SK-N-MC (cell line): ENCODE results near the gene ZNF710.

Experiments
- DNase-seq: peaks from one replicate; pipeline ENCODE4 v3.0.0-alpha.2; 2011; ENCODE audit warnings: low read depth, low spot score
- H3K27ac ChIP-seq: fragments of 200-600 bp; sonication (generic); 2 replicates; pipeline ENCODE4 v1.5.1; 2016; ENCODE audit warnings: mixed run types
- H3K36me3 ChIP-seq: fragments of 200-600 bp; sonication (generic); 2 replicates; pipeline ENCODE4 v1.6.1; 2017; ENCODE audit warnings: antibody characterized with exemption, low read length, mixed read lengths; ENCODE audit not compliant: insufficient read depth
- H3K4me3 ChIP-seq: fragments of 200-600 bp; sonication (generic); 2 replicates; pipeline ENCODE4 v1.5.1; 2016
- H3K9ac ChIP-seq: fragments of 200-600 bp; sonication (generic); 2 replicates; pipeline ENCODE4 v1.8.0; 2017; ENCODE audit warnings: mixed run types, mixed read lengths; ENCODE audit not compliant: insufficient read length
- H3K9me3 ChIP-seq: fragments of 200-600 bp; sonication (generic); 2 replicates; pipeline ENCODE4 v1.6.1; 2017; ENCODE audit warnings: low read depth, mild to moderate bottlenecking, antibody characterized with exemption, low read length, moderate library complexity, mixed read lengths
- EZH2 ChIP-seq: fragments of 200-600 bp; sonication (generic); IDR thresholded peaks from one replicate; pipeline ENCODE4 v1.6.1; 2017; ENCODE audit warnings: antibody characterized with exemption
- FOXP2 ChIP-seq: optimal IDR thresholded peaks from 2 replicates; pipeline ENCODE3; 2011; ENCODE audit warnings: mild to moderate bottlenecking, moderate library complexity; ENCODE audit not compliant: insufficient read depth; ENCODE audit errors: extremely low read length, control extremely low read depth
- POLR2AphosphoS5 ChIP-seq: IDR thresholded peaks from 2 replicates; pipeline ENCODE4 v1.6.1; 2012; ENCODE audit warnings: mild to moderate bottlenecking, low read depth, low read length, borderline replicate concordance

Gene ZNF710

GRCh38 chr15:90049666-90050604 is 48.8 kb downstream of the ZNF710 start:
- H3K27ac ChIP-seq: no peak overlapping the region

DNA sequence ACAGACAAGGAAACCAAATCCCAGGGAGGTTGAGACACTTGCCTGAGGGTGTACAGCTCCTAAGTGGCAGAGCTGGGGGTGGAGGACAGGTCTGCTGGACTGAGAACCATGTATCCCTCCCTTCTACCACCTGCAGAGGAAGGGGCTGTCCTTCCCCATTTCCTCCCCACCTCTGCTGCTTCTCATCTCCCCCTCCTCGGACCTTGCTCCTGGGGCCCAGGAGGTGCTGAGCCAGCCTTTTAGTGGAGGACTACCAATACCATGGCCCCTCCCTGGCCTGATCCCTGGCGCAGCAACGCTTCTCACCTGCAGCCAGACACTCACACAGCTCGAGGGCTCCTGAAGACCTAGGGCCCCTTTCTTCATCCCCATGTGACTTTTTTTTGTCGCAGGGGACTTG is 50.8 kb downstream of the ZNF710 start:
- no peak for TF ChIP-seq EZH2
- TF ChIP-seq FOXP2: no peak
- Histone ChIP-seq H3K4me3 (no peak overlapping the region), H3K9me3 (no peaks in the 10 kb centered on the region), H3K27ac (no peak overlapping the region), H3K9ac (no peak overlapping the region), H3K36me3 (no peaks in the 10 kb centered on the region)
- DNase-seq: no peak

More at GRCh38 chr15:90049666-90050604, 48.8 kb downstream of the ZNF710 start:
- Histone ChIP-seq H3K4me3 (no peak overlapping the region), H3K9me3 (no peaks in the 10 kb centered on the region), H3K9ac (no peak overlapping the region), H3K36me3 (no peaks in the 10 kb centered on the region)
- TF ChIP-seq EZH2 (no peak), POLR2AphosphoS5 (no peak), FOXP2 (no peak)
- no peak for DNase-seq

DNA sequence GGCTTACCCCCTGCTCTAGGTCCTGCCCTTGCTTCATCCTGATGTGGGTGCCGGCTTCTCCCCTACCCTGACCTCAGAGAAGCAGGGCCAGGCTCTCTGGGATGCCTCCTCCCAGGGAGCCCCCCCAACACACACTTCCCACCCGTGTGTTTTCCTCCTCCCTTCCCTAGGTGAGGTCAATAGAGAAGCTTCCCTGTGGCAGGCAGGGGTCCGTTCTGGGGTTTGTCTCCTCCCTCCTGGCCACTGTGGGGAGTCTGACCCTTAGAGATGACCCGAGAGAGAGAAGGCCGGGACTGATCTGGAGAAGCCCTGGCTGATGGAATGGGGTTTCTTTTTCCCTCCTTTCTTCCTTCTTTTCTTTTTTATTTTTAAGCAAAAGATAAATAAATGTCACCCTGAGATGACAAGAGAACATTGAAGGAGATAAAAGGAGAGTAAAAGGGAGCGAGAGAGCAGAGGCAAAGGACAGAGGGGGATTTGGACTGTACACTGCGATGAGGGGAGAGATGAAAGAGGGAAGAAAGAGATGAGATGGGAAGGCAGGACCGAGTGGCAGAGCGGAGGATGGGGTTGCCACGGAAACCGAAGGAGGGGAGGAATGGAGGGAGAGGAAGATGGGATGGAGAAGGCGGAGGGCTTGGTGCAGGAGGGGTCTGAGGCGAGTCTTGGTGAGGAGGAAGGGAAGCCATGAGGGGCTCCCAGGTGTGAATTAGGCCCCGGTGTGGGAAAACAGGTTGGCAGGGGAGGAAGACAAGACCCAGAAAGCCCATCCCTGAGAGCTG is 52.8 kb downstream of the ZNF710 start:
- no peak overlapping the region for H3K9ac ChIP-seq
- no peak for DNase-seq
- H3K9me3 ChIP-seq: no peaks in the 10 kb centered on the region
- TF ChIP-seq EZH2 (no peak), FOXP2 (no peak), POLR2AphosphoS5 (no peak)
- H3K36me3 ChIP-seq: no peaks in the 10 kb centered on the region
- no peak overlapping the region for H3K4me3 ChIP-seq
- no peak overlapping the region for H3K27ac ChIP-seq

DNA sequence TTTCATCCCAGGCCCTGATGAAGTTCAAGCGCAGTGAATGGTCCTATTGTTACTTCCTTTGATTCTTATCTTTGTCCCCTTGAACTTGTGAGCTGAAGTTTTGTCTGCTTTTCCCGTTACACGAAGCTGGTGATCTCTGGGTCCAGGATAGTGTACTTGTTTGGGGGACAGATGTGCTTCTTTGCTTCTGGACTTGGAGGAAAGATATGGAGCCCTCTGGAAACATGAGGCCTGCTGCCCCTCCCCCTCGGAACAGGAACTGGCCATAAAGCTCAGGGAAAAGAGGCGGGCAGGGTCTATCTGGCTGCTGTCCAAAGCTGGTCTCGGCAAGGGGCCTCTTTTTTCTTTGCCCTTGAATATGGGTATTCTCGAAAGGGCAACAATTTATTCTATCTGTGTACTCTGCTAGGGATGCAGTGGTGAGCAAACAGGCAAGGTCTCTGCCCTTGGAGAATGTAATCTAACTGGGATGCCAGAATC is 53.5 kb downstream of the ZNF710 start:
- Histone ChIP-seq H3K27ac (no peak overlapping the region), H3K9me3 (no peaks in the 10 kb centered on the region), H3K36me3 (no peaks in the 10 kb centered on the region), H3K4me3 (no peak overlapping the region; the same call in 1 of the 2 replicates), H3K9ac (no peak overlapping the region)
- TF ChIP-seq EZH2 (no peak), FOXP2 (no peak), POLR2AphosphoS5 (no peak)
- no peak for DNase-seq

DNA sequence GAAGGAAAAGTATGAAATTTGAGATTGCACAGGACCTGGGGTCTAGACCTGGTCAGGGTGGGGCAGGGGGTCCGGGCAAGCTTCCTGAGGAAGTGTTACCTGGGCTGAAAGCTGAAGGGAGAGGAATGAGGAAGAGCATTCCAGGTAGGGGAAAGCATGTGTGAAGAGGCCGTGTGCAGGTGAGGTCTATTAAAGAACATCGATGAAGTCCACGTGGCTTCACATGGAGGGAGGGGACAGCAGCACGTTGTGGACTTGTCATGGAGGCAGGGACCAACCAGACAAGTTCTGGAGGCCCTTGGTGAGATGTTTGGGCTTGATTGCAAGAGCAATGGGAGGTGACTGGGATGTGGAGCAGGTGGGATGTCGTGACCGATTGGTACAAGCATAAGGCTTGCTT is 54.1 kb downstream of the ZNF710 start:
- Histone ChIP-seq H3K36me3 (no peaks in the 10 kb centered on the region), H3K9ac (no peak overlapping the region), H3K9me3 (no peaks in the 10 kb centered on the region), H3K4me3 (no peak overlapping the region), H3K27ac (no peak overlapping the region)
- TF ChIP-seq EZH2 (no peak), POLR2AphosphoS5 (no peak), FOXP2 (no peak)
- DNase-seq: no peak

DNA sequence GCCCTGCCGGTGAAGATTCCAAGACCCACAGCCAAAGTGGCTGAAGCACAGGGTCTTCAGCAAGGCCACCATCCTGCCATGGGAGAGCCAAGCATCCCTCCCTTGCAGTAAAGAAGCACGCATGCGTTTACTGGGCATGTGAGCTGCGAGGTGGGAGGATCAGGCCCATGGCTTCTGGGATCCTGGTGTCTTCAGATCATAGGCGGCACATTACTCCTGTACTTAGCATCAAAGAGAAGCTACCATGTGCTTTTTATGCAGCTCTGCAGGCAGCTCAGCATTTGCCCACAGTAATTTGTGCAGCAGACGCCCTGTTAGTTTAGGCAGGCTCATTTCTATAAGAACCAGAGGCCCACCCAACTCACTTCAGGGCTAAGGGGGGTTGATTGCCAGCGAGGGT is 55.4 kb downstream of the ZNF710 start:
- Histone ChIP-seq H3K9ac (no peak overlapping the region), H3K4me3 (no peak overlapping the region), H3K36me3 (no peaks in the 10 kb centered on the region), H3K9me3 (no peaks in the 10 kb centered on the region), H3K27ac (no peak overlapping the region)
- no peak for DNase-seq
- TF ChIP-seq EZH2 (no peak), POLR2AphosphoS5 (no peak), FOXP2 (no peak)

GRCh38 chr15:90058308-90058707 is 57.2 kb downstream of the ZNF710 start:
- Histone ChIP-seq H3K27ac (peak overlapping the region; percentile 36; the same call in 1 of the 2 replicates), H3K36me3 (no peaks in the 10 kb centered on the region), H3K9ac (no peak overlapping the region), H3K9me3 (no peaks in the 10 kb centered on the region), H3K4me3 (no peak overlapping the region)
- TF ChIP-seq POLR2AphosphoS5 (no peak), EZH2 (no peak)
- no peak for DNase-seq

GRCh38 chr15:90058775-90059174 is 57.7 kb downstream of the ZNF710 start:
- no peak overlapping the region for H3K4me3 ChIP-seq
- no peak for DNase-seq
- no peak overlapping the region for H3K27ac ChIP-seq
- H3K9me3 ChIP-seq: no peaks in the 10 kb centered on the region
- no peak for TF ChIP-seq FOXP2
- TF ChIP-seq POLR2AphosphoS5: no peak
- no peak overlapping the region for H3K9ac ChIP-seq
- no peaks in the 10 kb centered on the region for H3K36me3 ChIP-seq
